Gastrocnemius medialis (tissue), 4 donors: ENCODE results near the gene SPTBN5.

Source experiments
- CTCF ChIP-seq, 5 experiments: fragments of 450-650 bp in 3 of 5; fragments of 200-600 bp in 2 of 5; sonication (generic) in 2 of 5; IDR thresholded peaks in 4 of 5; conservative IDR thresholded peaks in 1 of 5; 1 replicate in 4 of 5; 2 replicates in 1 of 5; pipeline ENCODE4 v1.5.1; 2016 to 2019; ENCODE audit warnings: antibody characterized with exemption in 5 of 5, mild to moderate bottlenecking in 3 of 5, moderate library complexity in 3 of 5
- POLR2A ChIP-seq, 2 donors: fragments of 450-650 bp; IDR thresholded peaks; one replicate each; pipeline ENCODE4 v1.6.1; 2017; ENCODE audit warnings: antibody characterized with exemption in 2 of 2, mild to moderate bottlenecking in 2 of 2, moderate library complexity in 2 of 2

GRCh38 chr15:41844814-41845213 is 49.0 kb downstream of the SPTBN5 start:
- TF ChIP-seq POLR2A (IDR thresholded peaks at IDR 0.05) (no peak), CTCF (IDR thresholded peaks at IDR 0.05 in 4 of 5, conservative IDR thresholded peaks at IDR 0.05 in 1 of 5) (no peak)
